GM10847 (cell line): Measurements from ENCODE around the gene UGT2A3.

Experiments
- POLR2A ChIP-seq: IDR thresholded peaks from 2 replicates; pipeline ENCODE4 v1.6.1; 2011; ENCODE audit not compliant: insufficient read length; ENCODE audit errors: extremely low read depth

The UGT2A3 gene

DNA sequence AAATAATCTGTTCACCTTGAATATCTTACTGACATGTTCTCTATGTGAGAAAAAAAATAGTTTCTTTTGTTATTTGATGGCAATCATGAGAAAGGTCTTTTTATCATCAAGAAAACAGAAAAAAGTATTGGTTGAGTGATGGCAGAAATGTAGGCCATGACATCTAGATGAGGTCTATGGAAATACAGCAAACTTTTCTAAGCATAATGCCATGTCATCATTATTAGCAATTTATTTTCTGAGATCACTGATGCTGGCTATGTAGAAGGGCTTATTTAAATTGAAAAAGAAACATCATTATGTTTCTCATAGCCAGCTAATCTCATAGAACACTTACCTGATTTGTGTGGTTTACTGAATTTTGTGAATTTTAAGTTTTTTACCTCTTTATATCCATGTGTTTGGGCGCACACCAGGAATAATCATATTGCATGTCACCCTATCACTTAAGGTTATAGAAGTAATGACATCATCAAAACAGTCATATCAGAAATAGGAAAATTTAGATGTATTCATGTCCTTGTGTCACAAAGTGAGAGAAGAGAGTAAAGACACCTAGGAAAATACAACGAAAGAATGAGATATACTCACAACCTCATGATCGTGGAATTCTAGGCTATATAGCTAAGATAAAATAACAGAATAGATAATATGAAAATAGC lies 22.4 kb downstream of the UGT2A3 start:
- TF ChIP-seq POLR2A: no peak

DNA sequence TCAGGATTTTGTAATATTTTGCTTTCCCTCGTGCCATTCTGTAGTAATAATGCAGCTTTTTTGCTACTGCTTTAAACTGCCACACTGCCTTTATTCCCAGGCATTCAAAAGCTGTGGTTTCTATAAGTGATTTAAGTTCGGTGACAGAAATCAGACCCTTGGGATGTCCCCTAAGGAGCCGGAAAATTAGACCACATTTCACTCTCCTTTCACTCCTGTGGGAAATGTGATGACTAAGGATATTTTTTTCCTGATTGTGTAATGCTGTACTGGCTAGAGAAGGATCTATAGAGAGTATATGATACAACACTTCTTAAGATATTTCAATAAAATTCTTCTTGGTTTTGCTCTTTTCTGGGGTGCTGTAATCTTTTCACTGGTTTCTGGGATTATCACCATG lies 24.4 kb downstream of the UGT2A3 start:
- no peak for TF ChIP-seq POLR2A

DNA sequence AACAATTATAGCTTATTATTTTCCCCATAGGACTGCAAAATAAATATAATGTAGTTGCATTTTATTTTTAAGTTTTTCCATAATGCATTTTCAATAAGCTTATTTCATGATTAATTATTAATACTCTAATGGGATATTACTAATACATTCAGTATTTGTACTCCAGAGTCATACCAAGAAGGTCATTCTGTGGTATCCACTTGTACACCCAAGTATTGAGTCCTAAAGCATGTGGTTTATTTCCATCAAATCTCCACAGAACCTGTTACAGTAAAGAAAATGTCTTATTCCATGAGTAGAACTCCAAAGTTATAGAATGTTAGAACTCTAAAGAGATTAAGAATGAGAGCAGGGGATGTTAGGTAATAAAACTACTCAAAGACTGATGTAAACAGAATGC lies 30.6 kb downstream of the UGT2A3 start:
- no peak for TF ChIP-seq POLR2A

DNA sequence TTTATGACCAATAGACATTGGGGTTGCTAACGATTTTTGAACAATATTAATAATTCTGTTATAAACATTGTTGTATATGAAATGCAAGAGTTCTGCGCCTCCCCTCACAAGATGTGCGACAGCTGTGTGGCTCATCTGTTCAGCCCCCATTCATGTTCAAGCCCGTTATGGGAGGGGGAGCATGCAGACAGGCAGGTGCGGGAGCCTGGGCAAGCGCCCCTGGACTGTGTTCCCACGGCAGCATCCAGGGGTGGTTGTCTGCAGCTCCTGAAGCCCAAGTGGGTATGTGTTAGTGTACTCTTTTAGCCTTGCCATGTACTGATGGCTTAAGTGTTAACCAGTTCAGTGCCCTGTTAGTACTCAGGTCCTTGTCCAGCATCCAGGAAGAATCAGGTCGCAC lies 34.6 kb downstream of the UGT2A3 start:
- no peak for TF ChIP-seq POLR2A

DNA sequence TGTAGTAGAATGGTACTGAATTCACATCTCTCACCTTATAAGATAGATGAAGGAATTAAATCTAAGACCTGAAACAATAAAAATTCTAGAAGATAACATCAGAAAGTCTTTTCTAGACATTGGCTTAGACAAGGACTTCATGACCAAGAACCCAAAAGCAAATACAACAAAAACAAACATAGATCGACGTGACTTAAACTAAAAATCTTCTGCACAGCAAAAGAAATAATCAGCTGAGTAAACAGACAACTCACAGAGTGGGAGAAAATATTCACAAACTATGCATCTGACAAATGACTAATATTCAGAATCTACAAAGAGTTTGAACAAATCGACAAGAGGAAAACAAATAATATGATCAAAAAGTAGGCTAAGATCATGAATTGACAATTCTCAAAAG lies 38.8 kb downstream of the UGT2A3 start:
- no peak for TF ChIP-seq POLR2A

DNA sequence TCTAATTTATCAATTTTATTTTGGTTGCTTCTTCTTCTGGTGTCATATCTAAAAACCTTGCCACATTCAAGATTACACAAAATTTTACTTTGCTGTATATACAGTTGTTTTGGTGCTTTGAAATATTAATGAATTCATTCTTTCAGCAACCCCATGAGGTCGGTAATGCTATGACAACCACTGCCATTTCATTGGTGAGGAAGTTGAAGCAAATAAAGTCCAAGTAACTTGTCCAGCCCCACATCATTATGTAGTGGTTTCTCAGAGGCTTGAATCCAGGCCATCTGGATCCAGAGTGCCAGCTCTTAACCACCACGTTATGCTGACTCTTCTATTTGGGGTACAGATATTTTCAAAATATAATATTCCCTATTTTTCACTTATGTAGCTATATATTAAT lies 42.2 kb downstream of the UGT2A3 start:
- TF ChIP-seq POLR2A: no peak

DNA sequence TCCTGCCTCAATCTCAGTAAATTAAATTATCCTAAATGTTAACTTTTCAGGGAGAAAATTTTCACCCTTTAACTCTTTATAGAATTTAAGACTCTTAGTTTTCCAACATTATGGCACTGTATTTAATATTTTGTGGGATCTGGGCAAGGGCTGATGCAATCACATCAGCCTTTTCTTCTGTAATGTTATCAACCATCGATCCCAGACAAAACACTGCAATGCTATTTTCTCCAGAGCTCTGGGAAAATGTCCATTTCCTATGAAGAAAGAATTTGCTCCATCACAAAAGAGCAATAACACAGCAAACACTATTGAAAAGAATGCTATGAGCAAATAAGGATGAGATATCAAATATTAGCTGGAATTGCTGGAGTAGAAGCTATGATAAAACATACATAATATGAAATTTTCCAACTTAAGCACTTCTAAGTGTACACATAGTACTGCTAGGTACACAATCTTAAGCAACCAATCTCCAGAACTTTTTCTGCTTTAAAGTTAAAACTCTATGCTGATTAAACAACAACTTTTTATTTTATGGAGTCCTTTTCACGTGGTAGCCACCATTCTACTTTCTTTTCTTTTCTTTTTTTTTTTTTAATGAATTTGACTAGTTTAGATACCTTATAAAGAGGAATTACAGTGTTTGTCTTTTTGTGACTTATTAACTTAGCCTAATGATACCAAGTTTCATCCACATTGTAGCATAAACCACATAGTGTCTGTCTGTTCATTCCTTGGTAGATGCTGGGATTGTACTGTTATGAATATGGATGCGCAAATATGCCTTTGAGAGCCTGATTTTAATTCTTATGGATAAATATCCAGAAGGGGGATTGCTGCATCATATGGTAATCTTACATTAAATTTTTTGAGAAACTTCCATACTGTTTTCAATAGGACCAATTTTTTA lies 43.6 kb downstream of the UGT2A3 start:
- no peak for TF ChIP-seq POLR2A

DNA sequence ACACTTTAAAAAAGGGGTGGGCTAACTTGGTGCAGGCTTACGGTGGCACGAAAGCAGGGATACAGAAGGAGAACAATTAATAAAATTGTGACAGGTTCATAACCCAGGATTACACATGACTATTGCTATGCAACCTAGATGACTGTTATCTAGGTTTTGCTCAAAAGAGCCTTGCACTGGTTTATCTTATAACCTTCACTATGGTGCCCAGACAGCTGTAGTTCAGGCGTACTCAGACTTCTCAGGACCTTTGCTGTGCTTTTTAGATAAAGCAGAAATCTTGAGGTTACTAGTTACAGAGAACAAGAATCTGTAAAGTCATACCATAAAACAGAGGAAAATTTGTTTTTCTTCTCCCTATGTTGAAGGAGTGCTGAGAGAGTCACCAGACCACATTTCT lies 44.4 kb downstream of the UGT2A3 start:
- TF ChIP-seq POLR2A: no peak

DNA sequence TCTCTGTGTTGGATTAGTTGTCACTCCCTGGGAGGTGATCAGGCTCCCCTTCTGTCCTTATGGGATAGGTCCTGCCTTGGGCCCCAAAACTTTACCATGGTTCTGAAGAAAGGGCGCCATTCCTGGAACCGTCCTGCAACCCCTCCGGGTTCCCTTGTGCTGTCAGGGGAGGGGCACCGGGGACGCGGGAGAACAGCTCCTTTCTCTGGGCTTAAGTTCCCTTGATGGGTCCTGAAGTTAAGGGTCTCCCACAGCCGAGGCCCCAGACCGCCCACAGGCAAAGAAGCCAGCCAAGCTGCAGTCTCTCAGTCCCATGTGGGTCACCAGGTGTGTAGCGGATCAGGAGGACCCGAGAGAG lies 44.8 kb downstream of the UGT2A3 start:
- no peak for TF ChIP-seq POLR2A

DNA sequence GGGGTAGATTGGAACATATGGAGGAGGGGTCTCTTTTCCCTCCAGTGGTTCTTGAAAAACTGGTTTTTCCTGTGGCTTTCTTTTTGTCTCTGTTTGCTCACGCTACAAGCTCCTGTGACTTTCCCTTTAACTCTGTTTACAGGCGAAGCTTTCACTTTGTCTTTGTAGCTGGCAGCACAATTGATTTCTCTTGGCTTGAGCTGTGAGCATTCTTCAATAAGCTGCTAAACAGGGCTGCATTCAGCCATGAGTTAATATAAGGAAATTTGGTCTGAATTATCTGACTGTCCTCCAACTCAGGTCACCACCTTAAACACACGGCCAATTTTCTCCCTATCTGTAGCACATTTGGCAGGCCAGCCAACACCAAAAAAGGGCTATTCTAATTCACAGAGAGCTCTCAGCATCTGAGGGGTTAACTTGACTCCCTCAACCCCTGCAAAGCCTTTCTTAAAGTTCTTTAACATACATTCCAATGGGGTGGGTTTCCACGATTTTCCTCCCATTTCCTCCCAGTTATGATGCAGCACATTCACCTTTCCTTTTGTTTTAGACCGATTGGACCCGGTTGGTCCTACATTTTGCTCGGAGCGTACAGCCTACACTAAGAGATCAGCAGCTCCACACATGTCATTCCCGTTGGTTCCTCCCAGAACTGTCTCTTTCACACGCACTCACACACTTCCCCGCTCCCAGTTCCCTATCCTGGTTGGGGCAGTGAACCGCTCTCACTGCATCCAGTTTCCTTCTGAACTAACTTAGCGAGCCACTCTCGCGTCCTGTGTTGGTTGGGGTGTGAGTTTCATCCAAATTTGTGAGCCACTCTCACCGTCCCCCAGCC lies 45.4 kb downstream of the UGT2A3 start:
- no peak for TF ChIP-seq POLR2A

DNA sequence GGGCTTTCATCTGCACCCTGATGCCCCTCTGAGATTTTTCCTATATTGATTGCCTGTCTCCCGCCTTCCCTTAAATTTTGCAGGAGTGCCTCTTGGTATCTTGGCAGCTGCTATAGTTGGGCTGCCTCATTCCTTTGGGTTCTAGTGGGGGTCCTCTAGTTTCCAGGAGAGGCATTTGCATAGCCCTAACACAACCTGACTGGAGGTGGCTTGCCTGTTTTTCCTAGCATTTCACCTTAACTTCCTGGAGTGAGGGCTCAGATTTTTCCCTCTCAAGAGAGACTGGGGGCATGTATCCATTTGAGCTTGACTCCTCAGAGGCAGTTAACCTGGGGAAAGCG lies 46.0 kb downstream of the UGT2A3 start:
- TF ChIP-seq POLR2A: no peak

DNA sequence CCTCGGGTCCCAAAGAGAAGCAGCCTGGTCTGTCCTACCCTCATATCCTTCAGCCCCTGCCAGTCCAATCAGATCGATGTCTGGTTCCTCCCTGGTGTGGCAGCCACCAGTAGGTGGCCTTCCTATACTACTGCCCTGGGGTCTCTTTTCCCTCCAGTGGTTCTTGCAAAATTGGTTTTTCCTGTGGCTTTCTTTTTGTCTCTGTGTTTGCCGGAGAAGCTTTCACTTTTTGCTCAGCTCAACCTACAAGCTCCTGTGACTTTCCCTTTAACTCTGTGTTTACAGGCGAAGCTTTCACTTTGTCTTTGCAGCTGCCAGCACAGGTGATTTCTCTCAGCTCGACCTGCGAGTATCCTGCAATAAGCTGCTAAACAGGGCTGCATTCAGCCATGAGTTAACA lies 46.8 kb downstream of the UGT2A3 start:
- no peak for TF ChIP-seq POLR2A

DNA sequence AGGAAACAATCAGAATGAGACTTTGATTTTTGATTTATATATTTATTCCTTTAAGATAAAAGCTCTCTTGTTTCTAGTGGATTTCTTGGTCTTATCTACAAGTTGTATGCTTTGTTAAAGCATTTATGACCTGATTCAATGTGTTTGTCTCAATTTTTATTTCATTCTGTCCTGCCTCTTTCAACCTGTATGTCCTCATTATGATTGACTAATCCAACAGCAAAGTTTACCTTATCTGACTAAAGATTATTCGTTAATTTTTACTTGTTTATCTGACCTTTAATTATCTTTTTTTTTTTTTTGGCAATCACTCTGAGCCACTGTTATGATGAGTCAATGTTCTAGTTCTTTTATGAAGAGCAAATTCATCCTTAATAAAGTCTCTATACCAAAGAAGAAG lies 54.9 kb downstream of the UGT2A3 start:
- TF ChIP-seq POLR2A: no peak

DNA sequence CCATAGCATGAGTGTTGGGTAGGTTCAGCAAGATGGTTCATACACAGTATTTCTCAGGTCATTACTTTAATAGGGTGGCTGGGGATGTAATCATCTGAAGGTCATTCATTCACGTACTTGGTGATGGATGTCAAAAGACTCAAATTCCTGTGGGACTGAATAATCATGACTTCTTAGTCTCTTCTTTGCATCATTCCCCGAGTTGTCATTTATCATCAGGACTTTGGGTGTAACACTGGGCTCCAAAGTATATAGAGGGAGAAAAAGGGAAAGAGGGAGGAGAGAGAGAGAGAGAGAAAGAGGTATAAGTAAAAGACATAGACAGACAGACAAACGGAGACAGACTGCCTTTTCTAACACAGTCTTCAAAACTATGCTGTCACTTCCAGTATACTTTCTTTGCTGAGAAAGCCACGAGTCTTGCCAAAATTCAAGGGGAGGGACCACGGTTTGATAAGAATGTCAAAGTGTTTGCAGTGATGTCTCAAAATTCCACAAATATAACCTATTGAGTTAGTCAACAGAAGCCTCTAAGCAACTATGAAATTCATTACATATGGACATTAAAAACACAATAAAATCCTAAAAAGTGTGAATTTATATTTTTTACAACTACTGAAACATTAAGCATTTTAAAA lies 55.9 kb downstream of the UGT2A3 start:
- no peak for TF ChIP-seq POLR2A

DNA sequence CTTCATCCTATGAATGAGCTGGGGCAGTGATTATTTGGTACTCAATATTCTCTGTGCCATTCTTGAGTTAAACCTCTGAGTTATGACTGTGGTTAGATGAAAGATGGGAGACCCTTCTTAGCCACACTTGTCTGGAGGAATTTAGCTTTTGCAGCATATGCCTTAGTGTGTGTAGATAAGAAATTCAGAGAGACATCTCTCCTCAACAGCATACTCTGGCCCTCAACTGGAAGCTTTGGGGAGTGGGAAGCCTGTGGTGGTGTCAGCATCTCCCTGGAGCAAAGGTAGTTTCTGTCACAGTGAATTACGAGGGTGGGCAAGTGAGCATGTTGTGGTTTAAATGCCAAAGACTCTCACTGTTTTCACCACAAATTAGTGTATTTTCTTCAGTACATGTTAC lies 58.7 kb downstream of the UGT2A3 start:
- no peak for TF ChIP-seq POLR2A
